ENCODE results near the gene CUEDC1. TPM values are rescaled to one million over a fixed set of nuclear protein-coding genes. Genes with fewer than 3 reads are reported as not detected.

The CUEDC1 gene
- total RNA-seq, 2 donors from 2014 or later: 33.0 to 44.9 TPM

DNA sequence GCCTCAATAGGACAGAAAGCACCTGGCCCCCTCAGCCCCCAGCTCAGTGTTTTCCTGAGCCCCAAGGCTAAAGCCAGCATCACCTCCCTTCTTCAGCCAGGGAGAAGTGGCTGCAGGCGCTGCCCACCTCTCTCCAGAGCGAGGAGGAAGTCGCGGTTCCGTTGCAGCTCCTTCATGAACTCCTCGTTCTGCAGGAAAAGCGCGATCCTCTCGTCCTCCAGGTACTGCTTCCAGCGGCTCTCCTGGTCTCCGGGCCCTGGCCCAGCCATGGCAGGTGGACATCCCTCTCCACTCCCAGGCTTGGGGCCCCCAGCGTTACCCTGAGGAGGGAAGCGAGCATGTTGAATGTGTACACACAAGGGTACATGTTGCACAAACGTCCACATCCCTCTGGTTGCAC is 82.7 kb downstream of the CUEDC1 start:
- Histone ChIP-seq H3K4me1 (replicated peaks) (peaks cover 31% of the 10 kb centered on the region), H3K36me3 (peaks cover 0 to 4% of the 10 kb centered on the region in 2 donors), H3K27me3 (replicated peaks; ENCODE audit: insufficient read depth) (no peaks in the 10 kb centered on the region), H3K9me3 (no peaks in the 10 kb centered on the region), H3K4me3 (no peak overlapping the region), H3K27ac (no peak overlapping the region)
- no peak for DNase-seq (ENCODE audit: low spot score)
- TF ChIP-seq POLR2AphosphoS5 (IDR thresholded peaks at IDR 0.05) (no peak), POLR2A (IDR thresholded peaks at IDR 0.05) (no peak)
- TF ChIP-seq, protein P1, sequence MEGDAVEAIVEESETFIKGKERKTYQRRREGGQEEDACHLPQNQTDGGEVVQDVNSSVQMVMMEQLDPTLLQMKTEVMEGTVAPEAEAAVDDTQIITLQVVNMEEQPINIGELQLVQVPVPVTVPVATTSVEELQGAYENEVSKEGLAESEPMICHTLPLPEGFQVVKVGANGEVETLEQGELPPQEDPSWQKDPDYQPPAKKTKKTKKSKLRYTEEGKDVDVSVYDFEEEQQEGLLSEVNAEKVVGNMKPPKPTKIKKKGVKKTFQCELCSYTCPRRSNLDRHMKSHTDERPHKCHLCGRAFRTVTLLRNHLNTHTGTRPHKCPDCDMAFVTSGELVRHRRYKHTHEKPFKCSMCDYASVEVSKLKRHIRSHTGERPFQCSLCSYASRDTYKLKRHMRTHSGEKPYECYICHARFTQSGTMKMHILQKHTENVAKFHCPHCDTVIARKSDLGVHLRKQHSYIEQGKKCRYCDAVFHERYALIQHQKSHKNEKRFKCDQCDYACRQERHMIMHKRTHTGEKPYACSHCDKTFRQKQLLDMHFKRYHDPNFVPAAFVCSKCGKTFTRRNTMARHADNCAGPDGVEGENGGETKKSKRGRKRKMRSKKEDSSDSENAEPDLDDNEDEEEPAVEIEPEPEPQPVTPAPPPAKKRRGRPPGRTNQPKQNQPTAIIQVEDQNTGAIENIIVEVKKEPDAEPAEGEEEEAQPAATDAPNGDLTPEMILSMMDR (IDR thresholded peaks at IDR 0.05): no peak
- intact Hi-C loops (cut with DNase I): loop anchor here (5.0 kb wide), 1 partner anchor 80 kb away; no protein-coding TSS in a partner anchor
- 80% methylated on average over 14 of the region's 14 CpGs for WGBS

DNA sequence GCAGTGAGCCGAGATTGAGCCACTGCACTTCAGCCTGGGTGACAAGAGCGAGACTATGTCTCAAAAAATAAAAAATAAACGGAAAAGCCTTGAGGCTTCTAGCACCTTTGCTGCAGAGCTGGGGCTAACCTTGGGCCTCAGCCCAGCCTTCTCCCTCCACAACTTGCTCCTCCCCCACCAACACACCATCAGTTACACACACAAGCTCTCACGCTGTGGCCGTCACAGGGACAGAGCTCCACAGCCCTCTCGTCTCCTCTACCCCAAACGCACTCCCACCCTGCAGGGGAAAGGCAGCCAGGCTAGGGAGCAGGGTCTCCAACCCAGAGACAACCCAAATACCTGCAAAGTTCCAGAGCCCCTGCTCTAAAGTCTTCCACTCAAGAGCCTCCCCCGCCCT is 83.3 kb downstream of the CUEDC1 start:
- peaks cover 31% of the 10 kb centered on the region for H3K4me1 ChIP-seq (replicated peaks)
- intact Hi-C loops (cut with DNase I): loop anchor here (5.0 kb wide), 1 partner anchor 80 kb away; no protein-coding TSS in a partner anchor
- H3K36me3 ChIP-seq: peaks cover 0 to 4% of the 10 kb centered on the region in 2 donors
- H3K27ac ChIP-seq: no peak overlapping the region
- H3K9me3 ChIP-seq: no peaks in the 10 kb centered on the region
- WGBS: 88% methylated on average over 8 of the region's 8 CpGs
- no peak overlapping the region for H3K4me3 ChIP-seq
- H3K27me3 ChIP-seq (replicated peaks; ENCODE audit: insufficient read depth): no peaks in the 10 kb centered on the region
- DNase-seq (ENCODE audit: low spot score): no peak
- TF ChIP-seq POLR2AphosphoS5 (IDR thresholded peaks at IDR 0.05): no peak
- TF ChIP-seq, protein P1 (IDR thresholded peaks at IDR 0.05): no peak
- TF ChIP-seq POLR2A (IDR thresholded peaks at IDR 0.05): no peak

DNA sequence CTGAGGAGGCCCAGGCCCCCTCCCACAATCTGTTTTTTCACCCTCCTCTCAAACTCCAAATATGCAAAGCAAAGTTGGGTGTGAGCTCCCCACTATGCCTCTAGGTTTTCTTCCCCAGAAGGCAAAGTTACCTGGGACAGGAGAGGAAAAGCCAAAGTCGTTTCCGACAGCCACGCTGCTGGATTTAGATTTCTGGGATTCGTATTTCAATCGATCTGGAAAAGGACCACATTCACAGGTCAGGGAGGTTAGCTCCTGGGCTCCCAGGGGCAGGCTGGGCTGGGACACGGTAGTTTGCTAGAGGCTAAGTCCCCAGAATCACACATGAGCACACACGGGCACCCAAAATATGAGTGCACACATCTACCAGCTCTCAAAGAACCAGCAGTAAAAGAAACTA is 84.1 kb downstream of the CUEDC1 start:
- no peak for TF ChIP-seq POLR2AphosphoS5 (IDR thresholded peaks at IDR 0.05)
- TF ChIP-seq, protein P1 (IDR thresholded peaks at IDR 0.05): no peak
- TF ChIP-seq POLR2A (IDR thresholded peaks at IDR 0.05): no peak
- no peak for DNase-seq (ENCODE audit: low spot score)
- Histone ChIP-seq H3K27ac (no peak overlapping the region), H3K36me3 (no peaks in the 10 kb centered on the region), H3K9me3 (no peaks in the 10 kb centered on the region), H3K4me1 (replicated peaks) (peaks cover 31% of the 10 kb centered on the region), H3K27me3 (replicated peaks; ENCODE audit: insufficient read depth) (no peaks in the 10 kb centered on the region), H3K4me3 (no peak overlapping the region)
- WGBS: 88% methylated on average over 7 of the region's 7 CpGs
- intact Hi-C loops (cut with DNase I): loop anchor here (5.0 kb wide), 1 partner anchor 81 kb away; no protein-coding TSS in a partner anchor

DNA sequence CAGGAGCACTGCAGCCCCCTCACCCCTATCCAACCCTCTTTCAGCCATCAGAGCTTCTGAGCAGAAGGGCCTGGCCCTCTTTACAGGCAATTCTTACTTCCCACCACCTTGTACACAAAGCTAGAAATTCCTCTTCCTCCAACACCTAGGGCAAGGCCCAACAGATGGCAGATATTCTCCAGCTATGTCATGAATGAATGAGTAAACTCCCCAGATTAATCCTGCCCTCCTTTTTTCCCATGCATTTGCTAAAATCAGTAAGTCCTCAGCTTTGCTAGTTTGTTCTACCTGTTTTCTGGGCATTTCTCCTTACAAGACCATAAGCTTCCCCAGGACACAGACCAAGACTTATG is 85.0 kb downstream of the CUEDC1 start:
- intact Hi-C loops (cut with DNase I): loop anchor here (5.0 kb wide), 1 partner anchor 82 kb away; no protein-coding TSS in a partner anchor
- Histone ChIP-seq H3K4me1 (replicated peaks) (peaks cover 25% of the 10 kb centered on the region), H3K4me3 (no peak overlapping the region), H3K9me3 (no peaks in the 10 kb centered on the region), H3K27ac (no peak overlapping the region), H3K27me3 (replicated peaks; ENCODE audit: insufficient read depth) (no peaks in the 10 kb centered on the region), H3K36me3 (no peaks in the 10 kb centered on the region)
- TF ChIP-seq POLR2A (IDR thresholded peaks at IDR 0.05): no peak
- no peak for DNase-seq (ENCODE audit: low spot score)

DNA sequence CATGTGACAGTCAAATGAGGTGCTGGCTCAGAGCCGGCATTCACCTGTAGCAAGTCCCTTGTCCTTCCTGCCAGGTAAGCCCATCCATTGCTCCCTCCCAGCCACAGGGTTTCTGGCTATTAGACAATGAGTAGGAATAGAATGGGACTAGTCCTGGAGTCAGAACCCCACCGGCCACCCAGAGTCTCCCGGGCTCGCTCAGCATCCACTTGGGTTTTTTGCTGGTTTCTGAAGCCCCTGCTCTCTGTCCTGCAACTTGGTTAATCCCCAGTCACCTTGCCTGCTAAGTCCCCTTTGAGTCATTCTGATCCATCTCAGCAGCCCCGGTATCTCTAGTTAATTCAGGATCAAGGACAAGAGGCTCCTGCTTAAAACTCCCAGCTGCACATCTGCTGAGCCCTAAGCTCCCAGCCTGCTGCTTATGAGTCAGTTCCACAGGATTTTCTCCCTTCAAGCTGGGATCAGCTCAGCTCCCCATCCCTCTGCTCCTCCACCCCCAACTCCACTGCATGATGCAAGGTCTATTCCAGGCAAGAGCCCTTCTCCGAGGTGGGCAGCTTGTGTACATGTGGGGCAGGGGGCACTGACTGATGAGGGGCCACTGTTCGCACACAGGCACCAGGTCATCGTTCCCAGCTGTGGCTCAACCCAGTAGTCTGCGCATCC is 85.5 kb downstream of the CUEDC1 start:
- Histone ChIP-seq H3K36me3 (no peaks in the 10 kb centered on the region), H3K27ac (peak overlapping the region in 1 of 2 donors; percentile 74), H3K9me3 (no peaks in the 10 kb centered on the region), H3K27me3 (replicated peaks; ENCODE audit: insufficient read depth) (no peaks in the 10 kb centered on the region), H3K4me3 (no peak overlapping the region), H3K4me1 (replicated peaks) (peaks cover 20% of the 10 kb centered on the region)
- 86% methylated on average over 9 of the region's 9 CpGs for WGBS
- no peak for DNase-seq (ENCODE audit: low spot score)
- TF ChIP-seq POLR2AphosphoS5 (IDR thresholded peaks at IDR 0.05): no peak
- TF ChIP-seq, protein P1 (IDR thresholded peaks at IDR 0.05): no peak
- TF ChIP-seq POLR2A (IDR thresholded peaks at IDR 0.05): no peak
- intact Hi-C loops (cut with DNase I): loop anchor here (5.0 kb wide), 1 partner anchor 83 kb away; no protein-coding TSS in a partner anchor

All from prostate gland (tissue), 2 donors.